Mesenchymal stem cell (in vitro differentiated cells and primary cell): Measurements from ENCODE around the gene TRIL.
A peak's percentile ranks its signal among the peaks of the same experiment; 100 is the strongest.

Experiments used
- DNase-seq: peaks from one replicate; pipeline ENCODE4 v3.0.0-alpha.2; 2013
- H2AFZ ChIP-seq: one replicate; pipeline ENCODE4 v1.6.1; 2013; ENCODE audit warnings: low read depth, mild to moderate bottlenecking, control low read depth, inconsistent platforms, low read length, moderate library complexity
- H2AK5ac ChIP-seq: 2 replicates; pipeline ENCODE4 v1.6.1; 2013; ENCODE audit warnings: low read length, moderate library complexity, mild to moderate bottlenecking, inconsistent platforms; ENCODE audit not compliant: severe bottlenecking
- H2BK120ac ChIP-seq: one replicate; pipeline ENCODE4 v1.6.1; 2013; ENCODE audit warnings: low read depth, mild to moderate bottlenecking, inconsistent platforms, low read length, moderate library complexity
- H2BK12ac ChIP-seq, 2 experiments: one replicate each; pipeline ENCODE4 v1.6.1; 2013; ENCODE audit warnings: inconsistent platforms in 2 of 2, low read length in 2 of 2, mild to moderate bottlenecking in 2 of 2, moderate library complexity in 2 of 2, control low read depth in 1 of 2
- H2BK15ac ChIP-seq: one replicate; pipeline ENCODE4 v1.6.1; 2013; ENCODE audit warnings: mild to moderate bottlenecking, low read depth, inconsistent platforms; ENCODE audit not compliant: poor library complexity, severe bottlenecking
- H2BK5ac ChIP-seq: 2 replicates; pipeline ENCODE4 v1.6.1; 2013; ENCODE audit warnings: low read depth, mild to moderate bottlenecking, low read length, control low read depth, inconsistent platforms; ENCODE audit not compliant: poor library complexity, severe bottlenecking
- H3K14ac ChIP-seq, 2 experiments: one replicate each; pipeline ENCODE4 v1.6.1; 2013; ENCODE audit warnings: inconsistent platforms in 2 of 2, low read length in 2 of 2, control low read depth in 1 of 2, mild to moderate bottlenecking in 1 of 2, moderate library complexity in 1 of 2
- H3K18ac ChIP-seq, 2 experiments: one replicate each; pipeline ENCODE4 v1.6.1; 2013; ENCODE audit warnings: inconsistent platforms in 2 of 2, low read length in 2 of 2, control low read depth in 1 of 2, low read depth in 1 of 2, mild to moderate bottlenecking in 1 of 2
- H3K23ac ChIP-seq, 2 experiments: one replicate each; pipeline ENCODE4 v1.6.1; 2013; ENCODE audit warnings: inconsistent platforms in 2 of 2, low read length in 2 of 2, mild to moderate bottlenecking in 2 of 2, moderate library complexity in 2 of 2, control low read depth in 1 of 2
- H3K27ac ChIP-seq: 2 replicates; pipeline ENCODE4 v1.5.1; 2013; ENCODE audit warnings: mild to moderate bottlenecking, moderate library complexity, low read length, control low read depth, inconsistent platforms; ENCODE audit not compliant: poor library complexity, severe bottlenecking
- H3K27me3 ChIP-seq, 2 experiments: 2 replicates each; pipeline versions ENCODE4 v1.6.1 to v1.7.0; 2013; ENCODE audit warnings: low read length in 2 of 2, mild to moderate bottlenecking in 2 of 2, moderate library complexity in 2 of 2, control low read depth in 1 of 2, inconsistent platforms in 1 of 2; ENCODE audit not compliant: control insufficient read depth in 1 of 2, insufficient read depth in 1 of 2
- H3K36me3 ChIP-seq, 2 experiments: 2 replicates each; pipeline versions ENCODE4 v1.6.1 to v1.7.0; 2013; ENCODE audit warnings: low read length in 2 of 2, control low read depth in 1 of 2, inconsistent platforms in 1 of 2, low read depth in 1 of 2, mild to moderate bottlenecking in 1 of 2; ENCODE audit not compliant: insufficient read depth in 2 of 2, control insufficient read depth in 1 of 2
- H3K4ac ChIP-seq, 2 experiments: one replicate each; pipeline ENCODE4 v1.6.1; 2013; ENCODE audit warnings: inconsistent platforms in 2 of 2, low read length in 2 of 2, mild to moderate bottlenecking in 2 of 2, moderate library complexity in 2 of 2, control low read depth in 1 of 2, low read depth in 1 of 2
- H3K4me1 ChIP-seq: 2 replicates; pipeline ENCODE4 v1.6.1; 2013; ENCODE audit warnings: low read depth, low read length, control low read depth; ENCODE audit not compliant: control insufficient read depth, insufficient read depth
- H3K4me2 ChIP-seq: 2 replicates; pipeline ENCODE4 v1.6.1; 2013; ENCODE audit warnings: low read length, mild to moderate bottlenecking, inconsistent platforms; ENCODE audit not compliant: poor library complexity, severe bottlenecking
- H3K4me3 ChIP-seq, 2 experiments: 2 replicates each; pipeline versions ENCODE4 v1.5.1 to v1.7.0; 2013; ENCODE audit warnings: low read length in 2 of 2, mild to moderate bottlenecking in 2 of 2, control low read depth in 1 of 2, low read depth in 1 of 2; ENCODE audit not compliant: insufficient read depth in 1 of 2
- H3K79me1 ChIP-seq: replicated peaks from 2 replicates; pipeline ENCODE4 v1.6.1; 2013; ENCODE audit warnings: mild to moderate bottlenecking, control low read depth, low read length, inconsistent platforms; ENCODE audit not compliant: poor library complexity, severe bottlenecking
- H3K9ac ChIP-seq: 2 replicates; pipeline ENCODE4 v1.7.0; 2013; ENCODE audit warnings: mild to moderate bottlenecking, low read length, moderate library complexity
- H3K9me3 ChIP-seq: 2 replicates; pipeline ENCODE4 v1.7.0; 2013; ENCODE audit warnings: mild to moderate bottlenecking, low read length; ENCODE audit not compliant: control insufficient read depth
- H4K8ac ChIP-seq: one replicate; pipeline ENCODE4 v1.6.1; 2013; ENCODE audit warnings: inconsistent platforms, mild to moderate bottlenecking, low read length, moderate library complexity
- H4K91ac ChIP-seq: one replicate; pipeline ENCODE4 v1.6.1; 2013; ENCODE audit warnings: mild to moderate bottlenecking, low read length, inconsistent platforms
- whole genome bisulfite sequencing: methylation state at CpG from one replicate; pipeline ENCODE4 v1.1.7; 2013; ENCODE audit warnings: mixed read lengths; 5-methylcytosine and 5-hydroxymethylcytosine counted together

Gene TRIL

GRCh38 chr7:28957751-28958234 lies 337 bp downstream of the TRIL start:
- Histone ChIP-seq H2AFZ (peak overlapping the region; percentile 46), H3K4me3 (peak overlapping the region; percentile 37 to 75), H4K91ac (peak overlapping the region; percentile 70), H2BK5ac (no peak overlapping the region), H4K8ac (no peak overlapping the region), H3K23ac (peak overlapping the region in 1 of 2 experiments; percentile 14), H3K18ac (peak overlapping the region; percentile 61 to 63), H3K4me1 (peaks cover 33% of the 10 kb centered on the region), H3K4me2 (peak overlapping the region; percentile 83), H2BK15ac (no peak overlapping the region), H3K9me3 (peaks cover 2% of the 10 kb centered on the region), H3K9ac (peak overlapping the region; percentile 38), H2BK12ac (peak overlapping the region; percentile 31 to 75), H2AK5ac (no peak overlapping the region), H3K79me1 (no peaks in the 10 kb centered on the region), H3K27me3 (peaks cover 44 to 62% of the 10 kb centered on the region in 2 experiments), H3K27ac (no peak overlapping the region), H3K14ac (no peak overlapping the region), H2BK120ac (peak overlapping the region; percentile 95), H3K36me3 (peaks cover 0 to 8% of the 10 kb centered on the region in 2 experiments), H3K4ac (no peak overlapping the region)
- DNase-seq = no peak
- 5% methylated on average over 45 of the region's 47 CpGs for WGBS

GRCh38 chr7:28957064-28957750 lies 923 bp downstream of the TRIL start:
- Histone ChIP-seq H3K9me3 (peaks cover 2% of the 10 kb centered on the region), H3K14ac (peak overlapping the region in 1 of 2 experiments; percentile 19), H3K79me1 (no peaks in the 10 kb centered on the region), H3K4me1 (peaks cover 33% of the 10 kb centered on the region), H2BK5ac (no peak overlapping the region), H2BK15ac (no peak overlapping the region), H3K9ac (no peak overlapping the region), H2BK120ac (peak overlapping the region; percentile 50), H3K4ac (peak overlapping the region; percentile 37 to 76), H3K4me3 (peak overlapping the region in 1 of 2 experiments; percentile 75), H3K36me3 (peaks cover 0 to 8% of the 10 kb centered on the region in 2 experiments), H3K18ac (peak overlapping the region; percentile 82 to 88), H2AFZ (no peak overlapping the region), H3K27ac (no peak overlapping the region), H3K4me2 (no peak overlapping the region), H3K27me3 (peaks cover 44 to 60% of the 10 kb centered on the region in 2 experiments), H3K23ac (peak overlapping the region in 1 of 2 experiments; percentile 98), H2BK12ac (peak overlapping the region; percentile 31 to 75), H4K91ac (peak overlapping the region; percentile 70), H4K8ac (peak overlapping the region; percentile 65), H2AK5ac (no peak overlapping the region)
- DNase-seq = no peak
- 11% methylated on average over 59 of the region's 59 CpGs for WGBS

DNA sequence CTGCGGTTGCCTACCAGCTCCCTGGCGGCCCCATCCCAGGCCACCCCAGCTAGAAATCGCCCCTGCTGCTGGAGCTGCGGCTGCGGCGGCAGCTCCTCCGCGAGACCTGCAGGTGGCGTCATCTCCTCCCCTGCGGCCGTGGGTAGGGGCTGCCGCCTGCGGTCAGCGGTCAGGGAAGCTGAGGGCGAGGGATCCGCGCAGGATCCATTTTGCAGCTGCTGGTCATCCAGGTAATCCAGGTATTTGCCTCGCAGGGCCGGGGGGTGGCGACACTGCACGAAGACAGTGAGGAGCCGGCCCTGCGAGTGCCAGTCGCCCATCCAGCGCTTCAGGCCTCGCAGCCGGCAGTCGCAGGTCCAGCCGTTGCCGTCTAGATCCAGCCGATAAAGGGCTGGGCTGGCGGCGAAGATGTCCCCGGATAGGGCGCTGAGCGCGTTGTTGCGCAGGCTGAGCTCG lies 1.5 kb downstream of the TRIL start:
- Histone ChIP-seq H3K9ac (no peak overlapping the region), H3K4me1 (peaks cover 30% of the 10 kb centered on the region), H2BK5ac (no peak overlapping the region)

More for the DNA sequence above, 1.5 kb downstream of the TRIL start:
- Histone ChIP-seq H4K91ac (peak overlapping the region; percentile 64), H3K4ac (peak overlapping the region in 1 of 2 experiments; percentile 76), H3K9me3 (peaks cover 2% of the 10 kb centered on the region), H4K8ac (peak overlapping the region; percentile 97), H2BK120ac (peak overlapping the region; percentile 88), H2BK15ac (no peak overlapping the region), H3K79me1 (no peaks in the 10 kb centered on the region), H3K14ac (peak overlapping the region in 1 of 2 experiments; percentile 19), H3K4me3 (peak overlapping the region; percentile 35 to 75), H2AK5ac (no peak overlapping the region), H2AFZ (peak overlapping the region; percentile 10), H3K18ac (peak overlapping the region; percentile 88 to 92), H3K27ac (no peak overlapping the region), H2BK12ac (peak overlapping the region; percentile 9 to 75), H3K4me2 (peak overlapping the region; percentile 72), H3K36me3 (peaks cover 0 to 8% of the 10 kb centered on the region in 2 experiments), H3K23ac (peak overlapping the region; percentile 42 to 98), H3K27me3 (peaks cover 44 to 56% of the 10 kb centered on the region in 2 experiments)
- DNase-seq = peak; percentile 71
- WGBS = 1% methylated on average over 38 of the region's 39 CpGs
